ENCODE results near the gene B3GNT5.

DNA sequence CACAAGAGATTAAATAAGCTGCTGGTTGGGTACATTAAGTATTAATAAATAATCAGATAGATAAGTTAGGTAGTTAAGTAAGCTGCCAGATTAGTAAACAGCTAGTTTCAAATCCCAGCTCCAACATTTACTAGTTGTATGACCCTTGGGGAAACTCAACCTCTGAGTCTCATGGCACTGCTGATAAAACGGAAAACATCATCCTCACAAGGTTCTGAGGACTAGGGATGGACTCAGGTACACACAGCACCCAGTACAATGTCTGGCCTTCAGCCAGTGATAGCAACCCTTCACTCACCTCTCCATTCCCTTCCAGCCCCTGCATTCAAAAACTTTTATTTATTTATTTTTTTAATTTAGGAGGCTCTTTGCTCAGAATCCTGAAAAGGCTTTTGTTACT, 32.3 kb downstream of the B3GNT5 start:
- TF ChIP-seq ATF7 (IDR thresholded peaks at IDR 0.05; ENCODE audit: low read depth) (no peak), CTCF (IDR thresholded peaks at IDR 0.05 in 2 of 3, conservative IDR thresholded peaks at IDR 0.05 in 1 of 3; ENCODE audit: control insufficient read depth in 2 of 3, extremely low read depth in 1 of 3, insufficient read depth in 1 of 3, low read depth in 3 of 3, low read length in 3 of 3) (no peak), CHD4 (IDR thresholded peaks at IDR 0.05) (no peak), EGR1 (IDR thresholded peaks at IDR 0.05; ENCODE audit: borderline replicate concordance in 1 of 2, low read depth in 2 of 2, low read length in 2 of 2) (no peak), NFIC (IDR thresholded peaks at IDR 0.05; ENCODE audit: low read depth, low read length) (no peak)
- TF ChIP-seq, protein P1, sequence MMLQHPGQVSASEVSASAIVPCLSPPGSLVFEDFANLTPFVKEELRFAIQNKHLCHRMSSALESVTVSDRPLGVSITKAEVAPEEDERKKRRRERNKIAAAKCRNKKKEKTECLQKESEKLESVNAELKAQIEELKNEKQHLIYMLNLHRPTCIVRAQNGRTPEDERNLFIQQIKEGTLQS (IDR thresholded peaks at IDR 0.05; ENCODE audit: borderline replicate concordance, extremely low read depth, low read depth, low read length), result no peak
